GM19240 (cell line): ENCODE data around the gene TRAFD1.
"Not testable (repeated sequence)": the region's sequence is repeated elsewhere in the genome, so short reads cannot be mapped to it uniquely, and the experiment has no call there.

Experiments used
- DNase-seq: peaks from one replicate; pipeline ENCODE4 v3.0.0; 2011; ENCODE audit warnings: low spot score; ENCODE audit not compliant: insufficient read length

TRAFD1 gene

GRCh38 chr12:112158461-112159145 is 33.2 kb downstream of the TRAFD1 start:
- not testable (repeated sequence) for DNase-seq

GRCh38 chr12:112159146-112159541 is 33.8 kb downstream of the TRAFD1 start:
- DNase-seq: no peak

- DNase-seq: no peak
Measured at GRCh38 chr12:112160611-112161010, 35.3 kb downstream of the TRAFD1 start.

- DNase-seq: no peak
Measured at GRCh38 chr12:112161711-112162110, 36.4 kb downstream of the TRAFD1 start.

- DNase-seq: no peak
Measured at GRCh38 chr12:112162241-112162790, 37.0 kb downstream of the TRAFD1 start.

GRCh38 chr12:112163056-112163455 is 37.7 kb downstream of the TRAFD1 start:
- DNase-seq: no peak

- DNase-seq: no peak
Measured at GRCh38 chr12:112163471-112163991, 38.2 kb downstream of the TRAFD1 start.

GRCh38 chr12:112164011-112164660 is 38.8 kb downstream of the TRAFD1 start:
- DNase-seq: no peak

- no peak for DNase-seq
Measured at GRCh38 chr12:112165624-112166023, 40.3 kb downstream of the TRAFD1 start.

GRCh38 chr12:112166051-112167015 is 41.0 kb downstream of the TRAFD1 start:
- no peak for DNase-seq

- DNase-seq: no peak
Measured at GRCh38 chr12:112167031-112167461, 41.7 kb downstream of the TRAFD1 start.

- no peak for DNase-seq
Measured at GRCh38 chr12:112167718-112168525, 42.6 kb downstream of the TRAFD1 start.

- no peak for DNase-seq
Measured at GRCh38 chr12:112168561-112168971, 43.2 kb downstream of the TRAFD1 start.

GRCh38 chr12:112169161-112169872 is 44.0 kb downstream of the TRAFD1 start:
- no peak for DNase-seq

- DNase-seq: no peak
Measured at GRCh38 chr12:112169966-112170365, 44.6 kb downstream of the TRAFD1 start.

GRCh38 chr12:112170376-112170775 is 45.0 kb downstream of the TRAFD1 start:
- no peak for DNase-seq

- no peak for DNase-seq
Measured at GRCh38 chr12:112170971-112171596, 45.7 kb downstream of the TRAFD1 start.

- no peak for DNase-seq
Measured at GRCh38 chr12:112172556-112173324, 47.4 kb downstream of the TRAFD1 start.
